Ecto neural progenitor cell (in vitro differentiated cells): ENCODE measurements around the gene AKAP12.
A peak's percentile ranks its signal among the peaks of the same experiment; 100 is the strongest.
"Not testable (repeated sequence)": the region's sequence is repeated elsewhere in the genome, so short reads cannot be mapped to it uniquely, and the experiment has no call there.

Experiments used
- DNase-seq: peaks from one replicate; pipeline ENCODE4 v3.0.0-alpha.2; 2018; ENCODE audit warnings: low spot score

The AKAP12 gene

GRCh38 chr6:151381722-151382121 is 142.0 kb downstream of the AKAP12 start:
- no peak for DNase-seq

GRCh38 chr6:151382631-151383030 is 142.9 kb downstream of the AKAP12 start:
- not testable (repeated sequence) for DNase-seq

GRCh38 chr6:151384151-151384550 is 144.4 kb downstream of the AKAP12 start:
- DNase-seq = no peak

- no peak for DNase-seq
These were observed 145.4 kb downstream of the AKAP12 start for GRCh38 chr6:151385177-151385576.

DNA sequence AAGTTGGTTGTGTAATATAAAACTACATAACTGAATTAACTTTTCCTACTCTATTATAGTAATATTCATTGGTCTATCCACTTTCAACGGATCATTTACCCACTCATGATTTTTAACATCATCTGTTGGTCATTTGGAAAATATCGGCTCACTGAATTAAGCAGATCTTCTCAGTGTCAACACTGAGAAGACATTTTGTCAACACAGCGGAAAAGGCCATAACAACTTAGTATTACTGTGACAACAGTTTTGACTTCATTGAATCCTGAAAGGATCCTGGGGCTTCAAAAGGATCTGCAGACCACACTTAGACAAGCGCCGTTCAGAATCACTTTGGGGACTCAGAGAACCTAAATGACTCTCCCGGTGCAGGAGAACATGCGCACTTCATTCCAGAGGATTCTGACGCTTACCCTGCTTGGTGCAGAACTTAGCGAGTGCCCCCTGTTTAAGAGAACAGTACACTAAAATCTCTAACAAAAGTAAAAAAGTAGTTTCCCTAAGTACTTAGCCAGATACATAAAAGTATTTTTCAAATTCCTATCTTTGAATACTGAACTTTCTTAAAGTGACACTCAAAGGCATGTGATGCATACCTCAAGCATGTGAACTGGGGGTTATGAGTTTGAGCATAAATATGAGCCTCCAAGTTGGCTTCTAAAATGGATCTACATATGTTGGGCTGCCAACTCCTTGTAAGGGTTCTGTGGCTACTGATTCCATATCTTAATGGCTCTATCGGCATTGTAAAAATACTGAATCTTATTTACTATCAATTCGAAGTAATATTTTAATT is 147.6 kb downstream of the AKAP12 start:
- DNase-seq = no peak

DNA sequence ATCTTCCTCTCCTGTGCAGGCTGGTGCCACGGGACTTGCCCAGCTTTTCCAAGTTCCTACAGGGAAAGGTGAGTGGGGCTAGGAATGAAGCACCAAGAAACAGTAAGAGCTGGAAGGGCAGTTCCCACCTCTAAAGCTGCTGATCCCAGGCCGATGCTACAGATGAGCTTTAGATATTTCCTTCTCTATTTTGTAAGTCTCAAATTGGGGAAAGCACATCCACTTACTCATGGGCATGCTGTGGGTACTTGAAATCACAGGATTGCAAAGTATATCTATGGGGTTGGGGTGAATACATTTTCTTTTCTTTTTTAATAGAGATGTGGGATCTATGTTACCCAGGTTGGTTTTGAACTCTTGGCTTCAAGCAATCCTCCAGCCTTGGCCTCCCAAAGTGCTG is 148.5 kb downstream of the AKAP12 start:
- DNase-seq = no peak

DNA sequence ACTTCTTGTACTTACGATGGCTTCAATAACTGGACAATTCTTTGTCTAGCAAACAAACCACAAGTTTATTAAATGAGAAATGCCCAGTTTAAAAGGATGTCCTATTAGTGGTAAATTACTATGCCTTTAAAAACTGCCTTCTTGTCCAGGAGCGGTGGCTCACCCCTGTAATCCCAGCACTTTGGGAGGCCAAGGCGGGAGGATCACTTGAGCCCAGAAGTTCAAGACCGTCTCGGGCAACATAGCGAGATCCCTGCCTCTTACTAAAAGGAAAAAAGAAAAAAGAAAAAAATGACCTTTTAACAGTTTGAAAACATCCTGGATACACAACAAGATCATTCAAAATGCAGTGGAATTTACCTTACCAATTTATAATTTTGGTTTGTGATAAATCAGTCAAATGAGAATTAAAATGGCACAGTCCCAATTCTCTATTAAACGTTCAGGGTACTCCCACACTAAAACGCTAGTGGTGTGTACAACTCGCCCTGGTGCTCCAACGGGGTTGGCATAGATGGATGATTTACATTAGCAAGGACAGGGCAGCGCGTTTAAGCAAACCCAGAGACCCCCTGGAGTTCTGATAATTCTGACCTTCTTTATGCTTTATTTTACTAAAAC is 149.3 kb downstream of the AKAP12 start:
- no peak for DNase-seq

GRCh38 chr6:151389618-151390275 is 150.0 kb downstream of the AKAP12 start:
- no peak for DNase-seq

GRCh38 chr6:151390276-151390850 is 150.6 kb downstream of the AKAP12 start:
- DNase-seq = peak; percentile 98

DNA sequence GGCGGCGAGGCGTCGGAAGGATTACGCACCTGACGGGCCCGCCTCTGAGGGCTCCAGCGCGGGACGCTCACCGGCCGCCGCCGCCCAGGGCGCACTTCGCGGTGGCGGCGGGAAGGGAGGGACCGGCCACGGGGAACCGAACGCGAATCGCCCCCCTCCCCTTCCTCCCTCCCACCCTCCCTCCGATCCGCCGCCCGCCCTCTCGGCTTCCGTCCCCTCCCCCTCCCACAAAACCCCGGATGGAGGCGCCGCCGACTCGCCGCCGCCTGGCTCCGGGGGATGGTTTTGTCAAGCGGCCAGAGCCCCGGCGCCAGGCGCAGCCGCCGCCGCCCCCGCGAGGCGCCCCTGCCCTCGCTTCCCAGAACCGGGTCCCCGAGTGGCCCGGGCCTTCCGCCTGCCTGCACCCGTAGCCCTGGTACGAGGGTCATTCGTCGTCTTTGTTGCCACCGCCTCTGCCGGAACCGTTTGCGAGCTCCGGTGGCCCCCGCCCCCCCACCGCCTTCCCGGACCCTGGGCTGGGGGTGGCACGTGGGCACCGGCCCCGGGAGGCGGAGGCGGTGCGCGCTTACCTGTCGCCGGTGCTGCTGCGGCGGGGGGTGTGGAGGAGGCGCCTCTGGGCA is 151.2 kb downstream of the AKAP12 start:
- peak; percentile 87 for DNase-seq

- peak; percentile 83 for DNase-seq
These were observed 152.0 kb downstream of the AKAP12 start, which contains the start of gene ZBTB2 for GRCh38 chr6:151391471-151392413. Gene ZBTB2 (minus strand): TSS chr6:151391559. CDS start chr6:151373637, 17,922 bp downstream.

DNA sequence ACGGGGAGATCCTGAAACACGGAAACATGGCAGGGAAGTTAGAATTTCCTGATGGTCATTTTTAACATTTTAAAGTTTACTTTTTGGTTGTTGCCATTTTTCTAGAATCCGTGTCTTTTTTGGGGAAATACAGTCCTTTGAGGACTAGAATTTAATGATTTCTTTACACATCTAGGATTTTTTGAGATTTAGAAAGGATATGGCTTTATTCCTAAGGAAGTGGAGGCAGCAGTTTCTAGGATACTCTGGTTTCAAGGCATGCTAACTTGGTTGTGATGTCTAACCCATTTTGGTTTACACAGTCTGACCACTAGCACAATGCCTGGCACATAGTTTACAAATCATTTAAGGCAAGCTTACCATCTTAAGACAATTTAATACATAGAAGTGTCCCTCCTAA is 152.7 kb downstream of the AKAP12 start:
- DNase-seq = no peak

GRCh38 chr6:151393410-151393809 is 153.6 kb downstream of the AKAP12 start:
- no peak for DNase-seq

DNA sequence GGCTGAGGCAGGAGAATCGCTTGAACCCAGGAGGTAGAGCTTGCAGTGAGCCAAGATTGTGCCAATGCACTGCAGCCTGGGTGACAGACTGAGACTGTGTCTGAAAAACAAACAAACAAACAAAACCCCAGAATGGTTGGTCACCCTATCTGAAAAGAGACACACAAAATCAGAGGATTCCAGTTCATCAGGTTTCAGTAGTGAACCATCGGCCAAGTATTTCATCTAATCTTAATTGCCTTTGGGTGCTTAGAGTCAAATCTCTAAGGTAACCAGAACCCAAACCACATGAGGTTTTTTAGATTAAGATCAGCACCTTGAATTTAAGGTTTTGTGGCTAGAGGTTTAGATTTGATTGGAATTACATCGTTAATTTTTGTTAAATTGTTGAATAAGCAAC is 159.9 kb downstream of the AKAP12 start:
- DNase-seq = no peak

GRCh38 chr6:151400473-151400872 is 160.7 kb downstream of the AKAP12 start:
- no peak for DNase-seq

DNA sequence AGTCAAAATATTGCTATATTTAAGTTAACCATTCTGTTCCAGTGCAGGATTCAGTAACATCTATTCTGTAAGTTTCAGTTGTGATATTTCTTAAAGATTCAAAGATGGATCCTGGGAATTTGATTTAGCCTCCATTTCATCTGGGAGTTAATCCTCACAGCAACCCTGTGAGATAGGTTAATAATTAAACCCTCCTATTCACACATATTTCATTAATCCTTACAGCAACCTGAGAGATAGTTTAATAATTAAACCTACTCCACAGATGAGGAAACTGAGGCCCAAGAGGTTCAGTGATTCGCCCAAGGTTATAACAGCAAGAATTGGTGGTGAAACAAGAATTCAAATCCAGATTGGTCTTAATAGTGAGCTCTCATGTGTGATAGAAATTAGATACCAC is 162.5 kb downstream of the AKAP12 start:
- no peak for DNase-seq

DNA sequence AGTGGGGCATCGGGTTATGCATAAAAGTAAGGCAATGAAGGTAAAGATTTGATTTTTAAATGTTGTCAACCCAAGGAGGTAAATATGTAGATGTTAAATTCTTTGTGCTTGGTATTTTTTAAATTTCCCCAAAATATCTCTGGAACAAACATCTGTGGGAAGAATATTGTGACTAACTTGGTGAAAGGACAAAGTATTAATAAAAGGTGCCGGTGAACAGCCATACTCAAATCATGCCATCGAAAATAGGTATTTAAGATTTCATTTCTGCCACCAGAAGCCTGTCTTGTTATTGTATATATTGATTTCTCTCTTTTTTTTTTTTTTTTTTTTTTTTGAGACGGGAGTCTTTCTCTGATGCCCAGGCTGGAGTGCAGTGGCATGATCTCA is 164.1 kb downstream of the AKAP12 start:
- DNase-seq = no peak
